ENCODE results near the gene CASZ1.

DNA sequence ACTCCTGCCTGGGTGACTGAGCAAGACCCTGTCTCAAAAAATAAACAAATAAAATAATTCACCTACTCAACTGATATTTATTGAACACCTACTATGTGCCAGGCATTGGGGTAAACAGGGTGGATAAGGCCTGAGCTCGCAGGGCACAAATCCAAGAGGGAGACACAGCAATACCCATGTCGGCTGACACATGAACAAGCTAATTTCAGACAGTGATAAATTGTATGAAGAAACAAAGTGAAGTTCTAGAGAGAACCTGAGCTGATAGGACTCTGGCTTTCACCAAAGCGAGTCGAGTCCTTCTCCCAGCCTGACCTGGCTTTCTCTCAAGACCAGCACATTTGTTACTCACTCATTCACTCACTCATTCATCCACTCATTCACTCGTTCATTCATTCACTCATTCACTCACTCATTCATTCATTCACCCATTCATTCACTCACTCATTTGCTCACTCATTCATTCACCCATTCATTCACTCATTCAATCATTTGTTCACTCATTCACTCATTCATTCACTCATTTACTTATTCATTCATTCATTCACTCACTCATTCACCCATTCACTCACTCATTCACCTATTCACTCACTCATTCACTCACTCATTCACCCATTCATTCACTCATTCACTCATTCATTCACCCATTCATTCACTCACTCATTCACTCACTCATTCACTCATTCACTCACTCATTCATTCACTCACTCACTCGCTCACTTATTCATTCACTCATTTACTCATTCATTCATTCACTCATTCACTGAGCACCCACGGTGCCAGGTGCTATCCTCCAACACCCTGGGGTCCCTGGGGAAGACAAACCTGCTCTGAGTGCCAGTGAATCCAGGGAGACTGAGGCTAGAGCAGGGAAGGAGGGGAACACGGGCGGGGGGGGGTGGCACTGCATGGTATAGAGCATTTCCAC is 37.4 kb upstream of the CASZ1 start:
- TF ChIP-seq, protein P1, sequence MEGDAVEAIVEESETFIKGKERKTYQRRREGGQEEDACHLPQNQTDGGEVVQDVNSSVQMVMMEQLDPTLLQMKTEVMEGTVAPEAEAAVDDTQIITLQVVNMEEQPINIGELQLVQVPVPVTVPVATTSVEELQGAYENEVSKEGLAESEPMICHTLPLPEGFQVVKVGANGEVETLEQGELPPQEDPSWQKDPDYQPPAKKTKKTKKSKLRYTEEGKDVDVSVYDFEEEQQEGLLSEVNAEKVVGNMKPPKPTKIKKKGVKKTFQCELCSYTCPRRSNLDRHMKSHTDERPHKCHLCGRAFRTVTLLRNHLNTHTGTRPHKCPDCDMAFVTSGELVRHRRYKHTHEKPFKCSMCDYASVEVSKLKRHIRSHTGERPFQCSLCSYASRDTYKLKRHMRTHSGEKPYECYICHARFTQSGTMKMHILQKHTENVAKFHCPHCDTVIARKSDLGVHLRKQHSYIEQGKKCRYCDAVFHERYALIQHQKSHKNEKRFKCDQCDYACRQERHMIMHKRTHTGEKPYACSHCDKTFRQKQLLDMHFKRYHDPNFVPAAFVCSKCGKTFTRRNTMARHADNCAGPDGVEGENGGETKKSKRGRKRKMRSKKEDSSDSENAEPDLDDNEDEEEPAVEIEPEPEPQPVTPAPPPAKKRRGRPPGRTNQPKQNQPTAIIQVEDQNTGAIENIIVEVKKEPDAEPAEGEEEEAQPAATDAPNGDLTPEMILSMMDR (IDR thresholded peaks at IDR 0.05) = no peak
- TF ChIP-seq POLR2A (IDR thresholded peaks at IDR 0.05) (no peak), EP300 (IDR thresholded peaks at IDR 0.05) (no peak), POLR2AphosphoS5 (IDR thresholded peaks at IDR 0.05) (no peak)
